Stimulated activated CD4-positive, alpha-beta T cell treated with anti-CD3 and anti-CD28 coated beads, Interleukin-4, amount 100 ng/mL, for 48 hours (primary cell): Measurements from ENCODE around the gene SECISBP2.
"Not testable (repeated sequence)": the region's sequence is repeated elsewhere in the genome, so short reads cannot be mapped to it uniquely, and the experiment has no call there.

ENCODE experiments used
- DNase-seq, 2 donors: peaks; one replicate each; pipeline ENCODE4 v3.0.0-alpha.2; 2020; ENCODE audit warnings: low read depth in 2 of 2

The SECISBP2 gene

GRCh38 chr9:89365532-89365912 lies 47.2 kb downstream of the SECISBP2 start:
- DNase-seq = no peak

DNA sequence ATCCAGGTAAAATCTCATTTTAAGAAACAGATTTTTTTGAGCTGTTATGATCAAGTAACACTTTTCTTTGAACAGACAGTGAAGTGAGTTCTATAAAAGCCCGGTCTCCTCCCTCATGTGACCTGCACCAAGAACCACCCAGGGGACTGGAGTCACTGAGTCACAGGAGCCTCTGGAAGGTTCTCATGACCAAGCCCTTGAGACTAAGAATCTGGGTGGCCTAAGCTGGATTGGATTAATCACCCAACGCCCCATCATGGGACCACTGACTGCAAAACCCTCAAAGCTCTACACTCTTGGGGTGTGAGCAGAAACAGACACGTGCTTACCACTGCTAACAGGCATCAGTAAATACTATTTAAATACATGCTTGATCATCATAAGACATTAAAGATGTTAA lies 48.4 kb downstream of the SECISBP2 start:
- DNase-seq = no peak

- no peak for DNase-seq
These were observed 49.0 kb downstream of the SECISBP2 start for GRCh38 chr9:89367281-89367680.

DNA sequence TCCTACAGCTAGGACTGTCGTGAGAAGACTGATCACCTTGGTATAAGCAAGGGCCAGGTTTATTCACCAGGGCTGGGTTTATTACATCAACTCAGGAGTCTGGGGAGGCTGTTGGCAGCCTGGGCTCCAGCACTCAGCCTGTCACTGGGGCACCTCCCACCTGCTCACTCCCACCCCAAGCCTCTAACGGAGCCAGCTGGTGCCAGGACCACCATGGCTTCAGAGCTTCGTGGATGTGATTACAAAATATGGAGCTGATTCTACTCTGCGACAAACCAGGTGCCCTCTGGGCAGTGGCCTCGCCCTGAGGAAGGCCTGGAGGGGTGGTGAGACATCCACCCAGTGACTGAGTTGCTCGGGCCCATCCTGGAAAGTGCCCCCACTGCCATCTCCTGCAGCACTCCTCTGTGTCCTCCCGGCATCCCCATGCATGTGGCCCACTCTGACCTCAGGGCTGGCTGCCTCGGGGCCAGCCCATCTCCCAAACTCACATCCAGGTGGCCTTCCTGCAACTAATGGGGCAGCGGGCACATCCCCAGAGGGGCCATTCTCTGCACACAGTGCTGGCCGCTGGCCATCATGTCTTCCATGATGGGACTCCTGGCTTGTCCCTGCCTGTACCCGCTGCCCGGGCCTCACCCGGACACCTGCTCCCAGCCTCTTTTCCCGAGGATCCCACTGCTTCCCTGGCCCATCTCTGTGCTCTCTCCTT lies 49.6 kb downstream of the SECISBP2 start:
- no peak for DNase-seq

DNA sequence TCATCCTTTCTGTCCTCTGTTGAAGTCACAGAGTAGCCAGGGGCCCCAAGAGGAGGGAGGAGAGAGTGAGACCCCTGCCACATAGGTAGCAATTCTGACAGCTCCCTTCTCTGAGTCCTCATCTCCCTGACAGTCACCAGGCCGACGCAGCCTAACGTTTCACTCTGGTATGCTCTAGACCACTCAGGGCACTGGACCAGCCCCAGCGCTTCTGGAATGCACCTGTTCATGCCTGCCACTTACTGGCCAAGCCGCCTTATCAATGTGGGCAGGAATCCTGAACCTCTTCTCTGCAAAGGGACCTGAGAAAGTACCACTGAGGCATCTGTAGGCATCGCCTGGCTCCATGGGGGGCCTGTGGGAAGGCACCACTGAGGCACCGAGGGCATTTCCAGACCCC lies 50.2 kb downstream of the SECISBP2 start:
- DNase-seq = no peak

- DNase-seq = no peak
These were observed 50.7 kb downstream of the SECISBP2 start for GRCh38 chr9:89368978-89369377.

DNA sequence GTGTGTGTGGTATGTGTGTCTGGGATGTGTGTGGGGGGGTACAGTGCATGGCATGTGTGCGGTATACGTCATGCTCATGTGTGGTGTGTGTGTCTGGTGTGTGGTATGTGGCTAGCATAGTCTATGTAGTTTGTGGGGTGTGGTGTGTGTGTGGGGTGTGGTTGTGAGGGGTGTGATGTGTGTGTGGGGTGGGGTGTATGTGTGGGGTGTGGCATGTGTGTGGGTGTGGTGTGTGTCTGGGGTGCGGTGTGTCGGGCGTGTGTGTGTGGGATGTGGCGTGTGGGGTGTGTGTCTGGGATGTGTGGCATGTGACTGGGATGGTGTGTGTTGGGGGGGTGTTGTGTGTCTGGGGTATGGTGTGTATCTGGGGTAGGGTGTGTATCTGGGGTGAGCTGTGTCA lies 52.3 kb downstream of the SECISBP2 start:
- no peak for DNase-seq

DNA sequence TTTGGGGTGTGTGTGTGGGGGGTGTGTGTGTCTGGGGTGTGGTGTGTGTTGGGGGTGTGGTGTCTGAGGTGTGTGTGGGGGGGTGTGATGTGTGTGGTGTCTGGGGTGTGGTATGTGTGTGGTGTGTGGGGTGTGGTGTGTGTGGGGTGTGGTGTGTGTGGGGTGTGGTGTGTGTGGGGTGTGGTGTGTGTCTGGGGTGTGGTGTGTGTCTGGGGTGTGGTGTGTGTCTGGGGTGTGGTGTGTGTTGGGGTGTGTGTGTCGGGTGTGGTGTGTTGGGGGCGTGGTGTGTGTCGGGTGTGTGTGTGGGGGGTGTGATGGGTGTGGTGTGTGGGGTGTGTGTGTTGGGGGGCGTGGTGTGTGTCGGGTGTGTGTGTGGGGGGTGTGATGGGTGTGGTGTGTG lies 53.5 kb downstream of the SECISBP2 start:
- not testable (repeated sequence) for DNase-seq

DNA sequence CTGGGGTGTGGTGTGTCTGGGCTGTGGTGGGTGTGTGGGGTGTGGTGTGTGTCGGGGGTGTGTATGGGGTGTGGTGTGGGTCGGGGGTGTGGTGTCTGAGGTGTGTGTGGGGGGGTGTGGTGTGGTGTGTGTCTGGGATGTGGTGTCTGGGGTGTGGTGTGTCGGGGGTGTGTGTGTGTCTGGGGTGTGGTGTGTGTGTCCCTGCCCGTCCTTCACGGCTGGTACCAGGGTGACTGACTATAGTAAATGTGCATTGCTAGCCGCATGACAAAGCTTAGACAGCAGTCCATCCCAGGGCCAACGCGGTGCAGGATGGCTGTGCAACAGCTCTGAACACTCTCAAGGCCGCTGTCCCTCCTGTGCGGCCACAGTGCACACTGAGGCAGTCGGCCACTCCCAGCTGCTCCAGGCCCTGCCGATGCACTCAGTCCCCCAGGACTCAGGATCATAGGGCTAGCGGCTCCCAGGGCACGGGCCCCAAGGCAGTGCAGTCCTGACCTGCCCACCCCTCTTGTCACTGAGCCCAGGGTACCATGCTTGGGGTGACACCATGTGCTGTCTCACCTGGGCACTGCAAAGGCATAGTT lies 54.0 kb downstream of the SECISBP2 start:
- peak in 1 of 2 donors; percentile 9 for DNase-seq

DNA sequence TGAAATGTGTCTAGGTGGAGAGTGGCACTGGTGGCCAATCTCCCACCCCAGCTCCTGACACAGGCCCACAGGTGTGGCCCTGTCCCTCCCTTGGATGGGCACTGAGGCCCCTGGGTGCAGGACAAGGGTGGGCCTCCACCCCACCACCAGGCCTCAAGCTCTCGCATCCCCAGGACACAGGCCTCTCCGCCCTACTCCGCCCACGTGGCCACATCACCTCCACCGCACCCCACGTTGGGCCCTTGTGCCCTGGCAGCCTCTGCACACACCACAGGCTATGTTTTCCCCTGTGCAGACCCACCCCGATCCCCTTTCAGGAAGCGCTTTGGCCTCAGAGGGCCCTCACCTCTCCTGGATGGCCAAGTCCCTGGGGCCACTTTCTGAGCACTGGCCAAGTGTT lies 54.7 kb downstream of the SECISBP2 start:
- no peak for DNase-seq

GRCh38 chr9:89374176-89374575 lies 55.9 kb downstream of the SECISBP2 start:
- DNase-seq = no peak

GRCh38 chr9:89375191-89375760 lies 57.0 kb downstream of the SECISBP2 start:
- no peak for DNase-seq

- DNase-seq = no peak
These were observed 58.0 kb downstream of the SECISBP2 start for GRCh38 chr9:89376286-89376685.

GRCh38 chr9:89376741-89377351 lies 58.5 kb downstream of the SECISBP2 start:
- DNase-seq = no peak

DNA sequence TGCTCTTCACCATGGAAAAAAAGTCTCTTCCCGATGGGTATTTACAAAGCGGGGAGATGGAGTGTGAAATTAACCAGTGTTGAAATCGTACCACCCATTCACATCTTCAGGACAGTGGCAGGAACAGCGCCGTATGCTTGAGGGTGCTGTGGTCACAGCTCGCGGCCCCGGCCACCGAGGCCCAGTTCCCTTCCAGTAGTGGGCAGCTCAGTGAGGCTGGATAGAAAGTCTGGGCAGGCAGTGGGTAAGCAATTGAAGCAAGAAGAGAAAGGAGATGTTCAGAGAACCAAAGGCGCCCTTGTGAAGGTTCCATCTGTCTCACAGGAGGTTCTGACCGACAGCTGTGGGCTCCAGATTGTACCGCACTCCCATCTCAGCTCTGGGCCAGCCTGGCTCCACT lies 59.1 kb downstream of the SECISBP2 start:
- DNase-seq = no peak

- DNase-seq = no peak
These were observed 60.2 kb downstream of the SECISBP2 start for GRCh38 chr9:89378541-89378940.

GRCh38 chr9:89379031-89379430 lies 60.7 kb downstream of the SECISBP2 start:
- DNase-seq = no peak

DNA sequence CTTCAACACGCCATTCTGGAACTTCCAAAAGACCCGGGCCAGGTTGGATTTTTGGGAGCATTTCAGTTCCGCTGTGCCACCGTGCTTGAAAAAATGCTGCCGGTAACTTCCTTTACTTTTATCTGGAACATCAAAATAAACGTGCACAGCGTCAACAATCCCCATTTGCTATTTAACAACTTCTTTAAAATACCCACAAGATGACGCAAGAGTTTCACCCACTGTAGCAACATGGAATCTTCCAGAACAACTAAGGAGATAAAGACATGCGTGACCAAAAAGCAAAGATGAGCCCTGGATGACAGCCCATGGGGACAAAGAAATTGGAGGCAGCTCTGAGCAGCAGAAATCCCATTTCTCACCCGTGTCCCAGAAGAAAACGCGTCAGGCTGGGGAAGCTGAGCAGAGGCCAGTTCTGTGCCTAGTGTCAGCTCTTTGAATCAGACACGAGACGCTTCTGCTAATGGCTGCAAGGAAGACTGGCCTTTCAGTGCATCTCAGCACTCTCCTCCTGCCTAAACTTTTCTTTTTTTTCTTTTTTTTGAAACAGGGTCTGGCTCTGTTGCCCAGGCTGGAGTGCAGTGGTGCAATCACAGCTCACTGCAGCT lies 61.3 kb downstream of the SECISBP2 start:
- no peak for DNase-seq

DNA sequence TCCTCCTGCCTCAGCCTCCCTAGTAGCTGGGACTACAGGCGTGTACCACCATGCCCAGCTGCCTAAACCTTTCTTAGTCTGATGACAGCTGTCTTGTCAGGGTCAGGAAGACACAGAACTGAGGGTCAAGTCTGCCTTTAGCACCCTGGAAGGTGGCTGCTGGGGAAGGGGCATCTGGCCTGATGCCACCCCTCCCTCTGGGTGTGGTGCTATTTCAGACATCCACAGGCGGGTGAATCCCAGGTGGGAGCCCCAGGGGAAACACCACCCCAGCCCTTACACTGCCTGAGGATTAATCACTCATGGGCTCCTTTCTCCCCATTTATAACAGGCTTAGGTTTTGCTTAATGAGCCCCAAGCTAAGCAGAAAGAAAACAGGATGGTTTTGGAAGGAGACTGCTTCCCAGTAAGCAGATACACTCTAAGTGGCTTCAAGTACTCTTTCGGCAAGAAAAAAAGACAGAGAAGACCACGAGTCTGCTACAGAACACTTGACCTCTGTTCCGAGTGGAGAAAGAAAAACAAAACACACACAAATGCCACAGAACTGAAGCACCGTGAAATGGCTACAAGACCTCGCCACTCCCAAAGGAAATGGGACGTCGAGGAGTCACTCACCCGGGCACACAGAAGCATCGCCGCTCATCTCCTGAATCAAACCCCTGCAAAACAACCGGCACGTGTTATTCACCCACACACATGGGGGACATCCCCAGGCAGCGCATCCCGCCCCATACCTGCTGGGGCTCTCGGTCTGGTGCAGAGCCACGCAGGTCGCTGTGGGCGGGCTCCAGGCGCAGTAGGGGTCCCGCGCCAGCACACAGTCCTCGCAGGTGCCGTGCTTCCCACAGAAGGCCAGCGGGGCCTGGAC lies 62.4 kb downstream of the SECISBP2 start:
- DNase-seq = no peak

- DNase-seq = no peak
These were observed 63.0 kb downstream of the SECISBP2 start for GRCh38 chr9:89381308-89381609.

GRCh38 chr9:89382026-89382986 lies 64.0 kb downstream of the SECISBP2 start:
- peak in 1 of 2 donors; percentile 19 for DNase-seq
